SH-SY5Y (cell line): ENCODE results near the gene TGM1.

ENCODE experiments used
- GATA2 ChIP-seq: IDR thresholded peaks from 2 replicates; pipeline ENCODE4 v1.6.1; 2011; ENCODE audit warnings: mild to moderate bottlenecking, low read depth, low read length
- GATA3 ChIP-seq: IDR thresholded peaks from 2 replicates; pipeline ENCODE4 v1.6.1; 2011; ENCODE audit warnings: low read depth, mild to moderate bottlenecking, low read length, moderate library complexity

- no peak for TF ChIP-seq GATA2
- no peak for TF ChIP-seq GATA3
Observed at GRCh38 chr14:24251880-24252288, 11.1 kb downstream of the TGM1 start.
